Fibroblast of skin of abdomen (primary cell): ENCODE data around the gene TAS2R41.

Source experiments
- DNase-seq: peaks from one replicate; pipeline ENCODE4 v3.0.0-alpha.2; 2013

Gene TAS2R41

GRCh38 chr7:143493751-143494150 is 16.1 kb downstream of the TAS2R41 start:
- no peak for DNase-seq

GRCh38 chr7:143494622-143495021 is 16.9 kb downstream of the TAS2R41 start:
- DNase-seq = no peak

- DNase-seq = no peak
These were observed 18.2 kb downstream of the TAS2R41 start for GRCh38 chr7:143495851-143496250.

GRCh38 chr7:143496263-143496662 is 18.6 kb downstream of the TAS2R41 start:
- DNase-seq = no peak

- DNase-seq = no peak
These were observed 19.5 kb downstream of the TAS2R41 start for GRCh38 chr7:143497008-143497795.

GRCh38 chr7:143499246-143499645 is 21.6 kb downstream of the TAS2R41 start:
- peak; percentile 42 for DNase-seq

GRCh38 chr7:143499743-143500348 is 22.2 kb downstream of the TAS2R41 start:
- DNase-seq = no peak

GRCh38 chr7:143503261-143503660 is 25.6 kb downstream of the TAS2R41 start:
- no peak for DNase-seq

- DNase-seq = no peak
These were observed 26.7 kb downstream of the TAS2R41 start for GRCh38 chr7:143504215-143504936.

GRCh38 chr7:143504937-143505297 is 27.2 kb downstream of the TAS2R41 start:
- peak; percentile 39 for DNase-seq

GRCh38 chr7:143505838-143506237 is 28.2 kb downstream of the TAS2R41 start:
- no peak for DNase-seq

GRCh38 chr7:143507094-143507518 is 29.4 kb downstream of the TAS2R41 start:
- DNase-seq = no peak

GRCh38 chr7:143507534-143508055 is 29.9 kb downstream of the TAS2R41 start:
- DNase-seq = no peak

- DNase-seq = no peak
These were observed 33.4 kb downstream of the TAS2R41 start for GRCh38 chr7:143510854-143511592.

- no peak for DNase-seq
These were observed 33.9 kb downstream of the TAS2R41 start for GRCh38 chr7:143511593-143512047.

GRCh38 chr7:143512488-143513340 is 35.0 kb downstream of the TAS2R41 start:
- DNase-seq = no peak

GRCh38 chr7:143514487-143514886 is 36.8 kb downstream of the TAS2R41 start:
- DNase-seq = no peak

GRCh38 chr7:143514995-143515735 is 37.5 kb downstream of the TAS2R41 start:
- no peak for DNase-seq

GRCh38 chr7:143516981-143517380 is 39.3 kb downstream of the TAS2R41 start:
- DNase-seq = no peak

GRCh38 chr7:143518521-143518920 is 40.8 kb downstream of the TAS2R41 start:
- no peak for DNase-seq

- DNase-seq = no peak
These were observed 41.3 kb downstream of the TAS2R41 start for GRCh38 chr7:143518941-143519340.
